GM20000 (cell line): ENCODE results near the gene NAPEPLD.
"Not testable (repeated sequence)": the region's sequence is repeated elsewhere in the genome, so short reads cannot be mapped to it uniquely, and the experiment has no call there.

Experiments
- DNase-seq: peaks from one replicate; pipeline ENCODE4 v3.0.0; 2012; ENCODE audit warnings: low spot score
- TF ChIP-seq, protein P1 (sequence below): IDR thresholded peaks from 2 replicates; pipeline ENCODE4 v1.5.1; 2012; ENCODE audit warnings: mild to moderate bottlenecking, control low read depth; ENCODE audit errors: extremely low read depth, missing control alignments

Gene NAPEPLD

DNA sequence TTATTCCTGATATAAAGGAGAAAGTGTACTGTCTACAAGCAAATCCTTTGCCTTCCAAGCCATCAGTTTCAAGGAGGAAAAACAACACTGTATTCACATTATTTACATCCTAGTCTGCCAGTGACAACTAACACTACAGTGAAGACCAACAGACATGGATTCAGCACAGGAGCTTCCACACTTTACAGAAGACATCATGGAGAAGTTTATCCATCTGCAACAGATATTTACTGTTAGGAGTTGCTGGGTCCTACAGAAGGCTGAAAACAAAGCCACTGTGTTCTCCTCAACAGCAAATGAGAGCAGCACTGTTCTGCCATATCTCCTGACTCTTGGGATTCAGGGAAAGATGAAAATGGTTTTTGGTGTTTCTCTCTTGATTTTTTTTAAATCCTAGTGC lies 31.9 kb downstream of the NAPEPLD start:
- no peak for DNase-seq

DNA sequence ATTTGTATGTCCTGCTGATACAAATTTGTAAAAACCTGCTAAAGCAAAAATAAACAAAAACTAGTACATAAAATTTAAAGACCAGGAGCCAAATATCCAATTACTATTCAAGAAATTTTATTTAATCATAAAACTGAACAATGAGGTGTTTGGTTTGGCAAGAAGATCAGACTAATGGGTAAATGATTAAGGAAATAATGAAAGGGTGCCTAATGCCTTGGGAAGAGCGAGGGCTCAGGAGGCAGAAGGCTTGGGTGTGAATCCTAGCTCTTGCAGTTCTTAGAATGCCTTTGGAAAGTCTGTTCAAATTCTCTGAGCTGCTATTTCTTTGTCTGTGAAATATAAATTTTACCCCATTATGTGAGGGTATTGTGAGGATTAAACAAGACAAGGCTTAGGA lies 32.4 kb downstream of the NAPEPLD start:
- no peak for DNase-seq
- TF ChIP-seq, protein P1, sequence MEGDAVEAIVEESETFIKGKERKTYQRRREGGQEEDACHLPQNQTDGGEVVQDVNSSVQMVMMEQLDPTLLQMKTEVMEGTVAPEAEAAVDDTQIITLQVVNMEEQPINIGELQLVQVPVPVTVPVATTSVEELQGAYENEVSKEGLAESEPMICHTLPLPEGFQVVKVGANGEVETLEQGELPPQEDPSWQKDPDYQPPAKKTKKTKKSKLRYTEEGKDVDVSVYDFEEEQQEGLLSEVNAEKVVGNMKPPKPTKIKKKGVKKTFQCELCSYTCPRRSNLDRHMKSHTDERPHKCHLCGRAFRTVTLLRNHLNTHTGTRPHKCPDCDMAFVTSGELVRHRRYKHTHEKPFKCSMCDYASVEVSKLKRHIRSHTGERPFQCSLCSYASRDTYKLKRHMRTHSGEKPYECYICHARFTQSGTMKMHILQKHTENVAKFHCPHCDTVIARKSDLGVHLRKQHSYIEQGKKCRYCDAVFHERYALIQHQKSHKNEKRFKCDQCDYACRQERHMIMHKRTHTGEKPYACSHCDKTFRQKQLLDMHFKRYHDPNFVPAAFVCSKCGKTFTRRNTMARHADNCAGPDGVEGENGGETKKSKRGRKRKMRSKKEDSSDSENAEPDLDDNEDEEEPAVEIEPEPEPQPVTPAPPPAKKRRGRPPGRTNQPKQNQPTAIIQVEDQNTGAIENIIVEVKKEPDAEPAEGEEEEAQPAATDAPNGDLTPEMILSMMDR = no peak

More for the DNA sequence above, 31.9 kb downstream of the NAPEPLD start:
- TF ChIP-seq, protein P1 = no peak

DNA sequence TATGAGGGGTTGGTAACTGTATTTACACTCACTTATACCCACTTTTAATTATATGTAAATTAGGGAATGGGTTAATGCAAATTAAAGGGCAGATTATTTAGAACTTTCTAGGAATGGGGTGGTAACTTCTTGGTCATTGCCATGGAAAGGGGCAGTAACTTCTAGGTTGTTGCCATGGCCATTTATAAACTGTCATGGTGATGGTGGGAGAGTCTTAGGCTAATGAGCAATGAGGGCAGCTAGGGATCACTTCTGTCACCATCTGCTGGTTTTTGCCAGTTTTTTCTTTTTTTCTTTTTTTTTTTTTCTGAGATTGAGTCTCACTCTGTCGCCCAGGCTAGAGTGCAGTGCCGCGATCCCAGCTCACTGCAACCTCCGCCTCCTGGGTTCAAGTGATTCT lies 33.1 kb downstream of the NAPEPLD start:
- DNase-seq = no peak
- TF ChIP-seq, protein P1 = no peak

DNA sequence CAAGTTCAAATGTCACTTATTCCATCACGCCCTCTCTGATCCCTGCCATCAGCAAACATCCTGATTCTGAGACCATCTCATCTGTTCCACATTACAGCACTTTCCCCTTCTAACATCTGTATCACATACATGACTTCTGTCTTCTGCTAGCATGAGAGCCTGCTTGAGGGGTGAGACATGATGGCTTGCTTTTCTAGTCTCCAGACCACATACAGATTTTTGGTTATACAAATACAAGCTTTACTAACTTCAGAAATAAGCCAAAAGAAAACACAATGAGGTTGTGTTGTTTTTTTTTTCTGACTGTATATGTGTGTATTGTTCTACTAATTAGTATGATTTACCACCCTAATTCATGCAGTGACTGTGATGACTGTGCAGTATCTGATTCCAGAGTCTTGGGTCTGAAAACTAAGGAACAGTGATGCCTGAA lies 34.3 kb downstream of the NAPEPLD start:
- no peak for DNase-seq
- TF ChIP-seq, protein P1 = no peak

DNA sequence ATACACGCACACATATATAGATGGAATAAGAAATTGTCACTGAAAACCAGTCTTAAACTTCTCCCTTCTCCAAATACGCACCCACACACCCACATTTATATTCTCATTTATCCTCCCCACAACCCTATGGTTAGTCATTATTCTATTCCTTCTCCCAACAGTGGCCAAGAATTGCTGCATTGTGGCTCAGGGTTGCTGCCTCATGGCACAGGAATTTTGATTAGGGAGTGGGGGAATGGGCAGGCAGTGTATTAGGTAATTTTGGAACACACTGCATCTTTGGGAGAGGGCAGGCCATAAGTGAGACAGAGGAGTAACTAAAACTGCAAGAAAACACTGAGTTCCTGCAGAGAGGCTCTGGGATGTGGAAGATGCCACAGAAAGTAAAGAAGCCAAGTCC lies 35.7 kb downstream of the NAPEPLD start:
- DNase-seq = no peak
- TF ChIP-seq, protein P1 = no peak

DNA sequence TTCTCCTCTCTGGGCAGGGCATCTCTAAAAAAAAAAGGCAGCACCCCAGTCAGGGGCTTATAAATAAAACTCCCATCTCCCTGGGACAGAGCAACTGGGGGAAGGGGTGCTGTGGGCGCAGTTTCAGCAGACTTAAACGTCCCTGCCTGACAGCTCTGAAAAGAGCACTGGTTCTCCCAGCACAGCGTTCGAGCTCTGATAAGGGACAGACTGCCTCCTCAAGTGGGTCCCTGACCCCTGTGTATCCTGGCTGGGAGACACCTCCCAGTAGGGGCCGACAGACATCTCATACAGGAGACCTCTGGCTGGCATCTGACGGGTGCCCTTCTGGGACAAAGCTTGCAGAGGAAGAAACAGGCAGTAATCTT lies 42.2 kb downstream of the NAPEPLD start:
- not testable (repeated sequence) for DNase-seq

DNA sequence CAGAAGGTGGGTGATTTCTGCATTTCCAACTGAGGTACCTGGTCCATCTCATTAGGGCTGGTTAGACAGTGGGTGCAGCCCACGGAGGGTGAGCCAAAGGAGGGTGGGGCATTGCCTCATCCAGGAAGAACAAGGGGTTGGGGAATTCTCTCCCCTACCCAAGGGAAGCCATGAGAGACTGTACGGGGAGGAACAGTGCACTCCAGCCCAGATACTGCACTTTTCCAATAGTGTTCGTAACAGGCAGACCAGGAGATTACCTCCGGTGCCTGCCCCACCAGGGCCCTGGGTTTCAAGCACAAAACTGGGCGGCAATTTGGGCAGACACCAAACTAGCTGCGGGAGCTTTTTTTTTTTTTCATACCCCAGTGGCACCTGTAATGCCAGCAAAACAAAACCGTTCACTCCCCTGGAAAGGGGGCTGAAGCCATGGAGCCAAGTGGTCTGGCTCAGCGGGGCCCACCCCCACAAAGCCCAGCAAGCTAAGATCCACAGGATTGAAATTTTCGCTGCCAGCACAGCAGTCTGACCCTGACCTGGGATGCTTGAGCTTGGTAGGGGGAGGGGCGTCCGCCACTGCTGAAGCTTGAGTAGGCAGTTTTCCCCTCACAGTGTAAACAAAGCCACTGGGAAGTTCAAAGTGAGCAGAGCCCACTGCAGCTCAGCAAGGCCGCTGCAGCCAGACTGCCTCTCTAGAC lies 42.7 kb downstream of the NAPEPLD start:
- TF ChIP-seq, protein P1 = no peak
- no peak for DNase-seq

DNA sequence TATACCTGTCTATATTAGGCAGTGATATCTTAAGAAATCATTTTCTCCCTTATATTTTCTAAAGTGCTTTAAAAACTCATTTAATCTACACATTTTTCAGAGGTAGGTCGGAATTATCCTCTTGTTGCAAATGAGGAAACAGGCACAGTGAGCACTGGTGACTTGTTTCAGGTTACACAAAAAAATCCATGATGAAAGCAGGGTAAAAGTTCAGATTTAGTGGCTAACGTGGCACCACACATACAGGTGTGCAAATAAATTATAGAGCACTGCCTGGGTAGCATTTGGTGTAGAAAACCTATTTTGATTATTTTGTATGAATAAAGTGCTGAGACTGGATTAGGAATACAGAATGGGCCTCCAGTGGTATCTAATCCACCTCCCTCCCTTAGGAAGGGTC lies 47.4 kb downstream of the NAPEPLD start:
- TF ChIP-seq, protein P1 = no peak
- DNase-seq = no peak
